Upper lobe of left lung (tissue), 4 donors: ENCODE data around the gene PAIP2.
"Not testable (repeated sequence)": the region's sequence is repeated elsewhere in the genome, so short reads cannot be mapped to it uniquely, and the experiment has no call there.

Source experiments
- CTCF ChIP-seq, 6 experiments: fragments of 450-650 bp in 4 of 6; fragments of 200-600 bp in 2 of 6; sonication (generic) in 2 of 6; IDR thresholded peaks; one replicate each; pipeline ENCODE4 v1.5.1; 2016 to 2019; ENCODE audit warnings: antibody characterized with exemption in 6 of 6
- EP300 ChIP-seq, 4 donors: sonication (generic); formaldehyde crosslinking; IDR thresholded peaks; one replicate each; pipeline ENCODE4 v1.5.1; 2017; ENCODE audit warnings: antibody characterized with exemption in 4 of 4, control low read depth in 2 of 4
- POLR2A ChIP-seq, 4 donors: fragments of 450-650 bp; IDR thresholded peaks; one replicate each; pipeline ENCODE4 v1.5.1; 2016 to 2017; ENCODE audit warnings: antibody characterized with exemption in 4 of 4, mild to moderate bottlenecking in 2 of 4

DNA sequence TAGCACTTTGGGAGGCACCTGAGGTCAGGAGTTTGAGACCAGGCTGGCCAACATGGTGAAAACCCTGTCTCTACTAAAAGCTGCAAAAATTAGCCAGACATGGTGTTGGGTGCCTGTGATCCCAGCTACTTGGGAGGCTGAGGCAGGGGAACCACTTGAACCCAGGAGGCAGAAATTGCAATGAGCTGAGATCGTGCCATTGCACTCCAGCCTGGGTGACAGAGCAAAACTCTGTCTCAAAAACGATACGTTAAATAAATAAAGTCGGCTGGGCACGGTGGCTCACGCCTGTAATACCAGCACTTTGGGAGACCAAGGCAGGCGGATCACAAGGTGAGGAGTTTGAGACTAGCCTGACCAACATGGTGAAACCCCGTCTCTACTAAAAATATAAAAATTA is 14.2 kb downstream of the PAIP2 start:
- TF ChIP-seq CTCF, POLR2A, EP300 (IDR thresholded peaks at IDR 0.05): not testable (repeated sequence)
